Lung (tissue), 12 donors: ENCODE data around the gene PGRMC2. TPM values are rescaled to one million over a fixed set of nuclear protein-coding genes. Genes with fewer than 3 reads are reported as not detected.

Source experiments
- ATAC-seq: fragments of 200-7000 bp; cut with Tn5 transposase; one replicate; pipeline ENCODE4 v1.9.1; 2020; ENCODE audit warnings: moderate number of reproducible peaks; ENCODE audit not compliant: insufficient read depth, low FRiP score
- DNase-seq, 3 donors: peaks; one replicate each; pipeline ENCODE4 v3.0.0-alpha.2; 2013 to 2017
- H3K27ac ChIP-seq, 2 donors: one replicate each; pipeline ENCODE4 v1.5.1; 2013; ENCODE audit warnings: mild to moderate bottlenecking in 2 of 2, moderate library complexity in 2 of 2, control low read depth in 1 of 2, inconsistent platforms in 1 of 2, low read depth in 1 of 2, low read length in 1 of 2
- H3K27me3 ChIP-seq, 3 donors: one replicate each; pipeline ENCODE4 v1.5.1; 2013; ENCODE audit warnings: low read length in 2 of 3; ENCODE audit not compliant: control insufficient read depth in 3 of 3, insufficient read depth in 3 of 3
- H3K36me3 ChIP-seq, 4 donors: one replicate each; pipeline ENCODE4 v1.5.1; 2013; ENCODE audit warnings: low read length in 4 of 4, mild to moderate bottlenecking in 1 of 4, moderate library complexity in 1 of 4; ENCODE audit not compliant: control insufficient read depth in 4 of 4, insufficient read depth in 4 of 4
- H3K4me1 ChIP-seq, 5 donors: one replicate each; pipeline ENCODE4 v1.5.1; 2013; ENCODE audit warnings: low read length in 5 of 5, mild to moderate bottlenecking in 2 of 5, moderate library complexity in 1 of 5; ENCODE audit not compliant: control insufficient read depth in 5 of 5, insufficient read depth in 5 of 5
- H3K4me3 ChIP-seq: one replicate; pipeline ENCODE4 v1.5.1; 2013; ENCODE audit warnings: mild to moderate bottlenecking, control low read depth, moderate library complexity
- H3K9ac ChIP-seq, 2 donors: one replicate each; pipeline ENCODE4 v1.5.1; 2013; ENCODE audit warnings: low read length in 2 of 2, control low read depth in 1 of 2; ENCODE audit not compliant: insufficient read depth in 1 of 2
- H3K9me3 ChIP-seq, 4 donors: one replicate each; pipeline ENCODE4 v1.5.1; 2013; ENCODE audit warnings: low read length in 3 of 4, mild to moderate bottlenecking in 1 of 4, moderate library complexity in 1 of 4; ENCODE audit not compliant: control insufficient read depth in 4 of 4, insufficient read depth in 3 of 4
- WGBS, 2 donors: extraction: QIAGEN DNeasy Blood & Tissue Kit; methylation state at CpG; one replicate each; pipeline ENCODE4 v1.1.7; 2013; 5-methylcytosine and 5-hydroxymethylcytosine counted together
- polyA plus RNA-seq, 2 donors: library from polyadenylated mRNA; stranded (reverse); fragments of 200-250 nt; gene quantifications; one replicate each; pipeline ENCODE4 v1.2.1, GENCODE V29; 2013
- total RNA-seq, 2 donors: library from RNA; depleted of rRNA in 1 of 2; stranded (reverse); fragments of >200 nt in 1 of 2; gene quantifications; one replicate each; pipeline ENCODE4 v1.2.1, GENCODE V29; 2014 to 2021
- TF ChIP-seq, protein P1 (sequence below): IDR thresholded peaks from 2 replicates; pipeline ENCODE4 v1.5.1; 2012; ENCODE audit warnings: mild to moderate bottlenecking; ENCODE audit errors: control extremely low read depth, extremely low read depth
- donor health status: control.
- donor health status: control.
- donor health status: Bipolar disorder and iron deficiency.
- donor health status: healthy.
- donor health status: DM: yes; HTN: yes; CAD: no.

PGRMC2 gene
- total and polyA plus RNA-seq, 4 donors, result 25.8 to 71.6 (median 35.3) TPM

DNA sequence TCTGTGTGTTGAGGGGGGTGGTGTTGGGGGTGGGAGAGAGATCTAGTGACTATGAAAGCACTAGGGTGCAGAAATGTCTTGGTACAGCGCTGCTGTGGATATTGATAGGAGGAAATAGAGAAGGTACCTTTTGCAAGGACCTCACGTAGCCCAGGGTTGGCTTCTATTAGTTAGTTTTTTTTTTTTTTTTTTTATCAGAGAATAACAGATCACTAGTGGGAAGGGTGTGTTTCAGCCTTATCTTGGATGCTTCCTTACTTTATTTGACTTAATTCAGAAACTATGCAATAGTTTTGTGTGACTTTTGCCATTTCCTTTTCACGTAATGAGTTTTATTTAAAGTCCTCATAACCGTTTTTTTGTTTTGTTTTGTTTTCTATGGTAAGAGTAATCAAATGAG, 16.4 kb upstream of the PGRMC2 start:
- no peak overlapping the region for H3K4me3 ChIP-seq
- no peak overlapping the region for H3K9ac ChIP-seq
- H3K27ac ChIP-seq, result no peak overlapping the region
- no peaks in the 10 kb centered on the region for H3K27me3 ChIP-seq
- peaks cover 0 to 2% (median 0%) of the 10 kb centered on the region in 5 donors for H3K4me1 ChIP-seq
- no peaks in the 10 kb centered on the region for H3K9me3 ChIP-seq
- DNase-seq (no peak), ATAC-seq (no peak)
- TF ChIP-seq, protein P1, sequence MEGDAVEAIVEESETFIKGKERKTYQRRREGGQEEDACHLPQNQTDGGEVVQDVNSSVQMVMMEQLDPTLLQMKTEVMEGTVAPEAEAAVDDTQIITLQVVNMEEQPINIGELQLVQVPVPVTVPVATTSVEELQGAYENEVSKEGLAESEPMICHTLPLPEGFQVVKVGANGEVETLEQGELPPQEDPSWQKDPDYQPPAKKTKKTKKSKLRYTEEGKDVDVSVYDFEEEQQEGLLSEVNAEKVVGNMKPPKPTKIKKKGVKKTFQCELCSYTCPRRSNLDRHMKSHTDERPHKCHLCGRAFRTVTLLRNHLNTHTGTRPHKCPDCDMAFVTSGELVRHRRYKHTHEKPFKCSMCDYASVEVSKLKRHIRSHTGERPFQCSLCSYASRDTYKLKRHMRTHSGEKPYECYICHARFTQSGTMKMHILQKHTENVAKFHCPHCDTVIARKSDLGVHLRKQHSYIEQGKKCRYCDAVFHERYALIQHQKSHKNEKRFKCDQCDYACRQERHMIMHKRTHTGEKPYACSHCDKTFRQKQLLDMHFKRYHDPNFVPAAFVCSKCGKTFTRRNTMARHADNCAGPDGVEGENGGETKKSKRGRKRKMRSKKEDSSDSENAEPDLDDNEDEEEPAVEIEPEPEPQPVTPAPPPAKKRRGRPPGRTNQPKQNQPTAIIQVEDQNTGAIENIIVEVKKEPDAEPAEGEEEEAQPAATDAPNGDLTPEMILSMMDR, result no peak
- H3K36me3 ChIP-seq, result no peaks in the 10 kb centered on the region
- 76 to 86% methylated on average over 4 of the region's 4 CpGs for whole genome bisulfite sequencing, 2 donors

DNA sequence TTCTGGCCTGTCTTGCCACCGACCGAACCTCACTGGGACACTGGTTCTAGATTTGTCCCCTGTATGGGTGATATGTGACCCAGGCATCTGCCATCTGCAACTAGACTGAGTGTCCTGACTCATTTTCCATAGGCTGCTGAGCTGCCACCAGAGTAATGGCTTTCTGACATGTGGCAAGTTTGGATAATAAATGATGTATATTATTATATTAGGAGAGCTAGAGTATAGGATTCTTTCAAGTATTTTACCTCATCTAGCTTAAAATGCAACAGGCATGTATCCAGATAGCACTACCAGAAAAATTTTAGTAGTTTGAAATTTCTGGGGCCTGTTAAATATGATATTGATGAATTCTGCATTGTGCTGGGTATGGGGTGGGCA, 15.8 kb upstream of the PGRMC2 start:
- DNase-seq, result no peak

DNA sequence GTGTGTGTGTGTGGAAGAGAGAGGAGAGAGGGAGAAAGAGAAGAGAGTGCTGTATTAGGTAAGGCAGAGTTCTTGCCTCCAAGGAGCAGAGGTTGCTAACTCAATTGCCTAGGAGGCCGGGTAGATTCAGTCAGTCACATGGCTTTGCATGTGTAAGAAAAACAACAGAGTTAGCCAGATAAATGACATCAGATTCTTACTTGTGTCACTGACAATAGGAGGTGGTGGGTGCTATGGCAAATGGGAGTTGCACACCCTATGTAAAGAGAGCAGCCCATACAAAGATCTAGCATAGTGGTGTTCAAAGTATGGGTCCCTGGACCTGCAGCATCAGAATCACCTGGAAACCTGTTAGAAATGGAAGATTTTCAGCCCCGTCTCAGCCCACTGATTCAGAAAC, 14.4 kb upstream of the PGRMC2 start:
- Histone ChIP-seq H3K36me3 (no peaks in the 10 kb centered on the region), H3K4me3 (no peak overlapping the region), H3K9ac (no peak overlapping the region), H3K4me1 (no peaks in the 10 kb centered on the region), H3K27me3 (no peaks in the 10 kb centered on the region), H3K9me3 (no peaks in the 10 kb centered on the region), H3K27ac (no peak overlapping the region)
- TF ChIP-seq, protein P1, result no peak
- ATAC-seq (no peak), DNase-seq (no peak)
- whole genome bisulfite sequencing, 2 donors, result 70 to 93% methylated on average over 2 of the region's 2 CpGs

More for the DNA sequence above, 15.8 kb upstream of the PGRMC2 start:
- H3K9me3 ChIP-seq, result no peaks in the 10 kb centered on the region
- H3K4me3 ChIP-seq, result no peak overlapping the region
- no peaks in the 10 kb centered on the region for H3K36me3 ChIP-seq
- H3K27me3 ChIP-seq, result no peaks in the 10 kb centered on the region
- ATAC-seq, result no peak
- TF ChIP-seq, protein P1, result no peak
- peaks cover 0 to 2% (median 0%) of the 10 kb centered on the region in 5 donors for H3K4me1 ChIP-seq
- 97 to 98% methylated on average over 2 of the region's 2 CpGs for WGBS, 2 donors
- no peak overlapping the region for H3K27ac ChIP-seq
- no peak overlapping the region for H3K9ac ChIP-seq

DNA sequence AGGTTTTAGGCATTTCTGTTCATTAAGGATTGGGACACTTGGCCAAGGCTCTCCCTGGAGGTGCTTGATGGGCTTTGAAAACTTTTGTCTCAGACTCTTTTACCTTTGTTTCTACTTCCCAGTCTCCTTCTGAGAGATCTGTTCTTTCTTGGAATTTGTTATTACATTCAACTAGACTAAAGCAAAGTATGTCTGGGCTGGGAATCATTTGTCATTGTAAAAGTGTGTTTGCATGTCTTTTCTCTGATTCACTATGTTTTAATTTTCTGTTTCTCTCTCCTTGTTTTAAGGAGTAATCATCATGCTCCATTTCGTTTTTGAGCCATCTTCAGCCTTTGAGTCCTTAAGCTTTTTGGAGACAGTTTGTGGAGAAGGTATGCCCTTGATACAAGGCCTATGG, 12.2 kb upstream of the PGRMC2 start:
- WGBS, 2 donors, result 85% methylated on average over 1 of the region's 1 CpG
- ATAC-seq, result no peak
- no peak overlapping the region for H3K9ac ChIP-seq

More for the DNA sequence above, 12.2 kb upstream of the PGRMC2 start:
- TF ChIP-seq, protein P1, result no peak
- no peak for DNase-seq
- Histone ChIP-seq H3K4me1 (peaks cover 0 to 2% (median 0%) of the 10 kb centered on the region in 5 donors), H3K27me3 (no peaks in the 10 kb centered on the region), H3K27ac (no peak overlapping the region), H3K4me3 (no peak overlapping the region), H3K36me3 (no peaks in the 10 kb centered on the region), H3K9me3 (no peaks in the 10 kb centered on the region)
